Smooth muscle cell of the brain vasculature (primary cell): ENCODE results near the gene SCN8A.

Experiments used
- DNase-seq: peaks from one replicate; pipeline ENCODE4 v3.0.0-alpha.2; 2012; ENCODE audit warnings: low read depth, low spot score

Gene SCN8A

GRCh38 chr12:51714666-51715065 is 123.6 kb downstream of the SCN8A start:
- DNase-seq = no peak

- no peak for DNase-seq
Measured at GRCh38 chr12:51717326-51717925, 126.4 kb downstream of the SCN8A start.

GRCh38 chr12:51721282-51721940 is 130.4 kb downstream of the SCN8A start:
- no peak for DNase-seq

- DNase-seq = no peak
Measured at GRCh38 chr12:51722431-51722830, 131.4 kb downstream of the SCN8A start.

- no peak for DNase-seq
Measured at GRCh38 chr12:51726161-51726560, 135.1 kb downstream of the SCN8A start.

- DNase-seq = no peak
Measured at GRCh38 chr12:51726931-51727330, 135.9 kb downstream of the SCN8A start.

GRCh38 chr12:51729331-51729730 is 138.3 kb downstream of the SCN8A start:
- DNase-seq = no peak

- no peak for DNase-seq
Measured at GRCh38 chr12:51730745-51731144, 139.7 kb downstream of the SCN8A start.

- DNase-seq = no peak
Measured at GRCh38 chr12:51740536-51740935, 149.5 kb downstream of the SCN8A start.

GRCh38 chr12:51744235-51744634 is 153.2 kb downstream of the SCN8A start:
- no peak for DNase-seq

GRCh38 chr12:51744957-51745356 is 153.9 kb downstream of the SCN8A start:
- DNase-seq = no peak

GRCh38 chr12:51746416-51746815 is 155.4 kb downstream of the SCN8A start:
- DNase-seq = no peak

GRCh38 chr12:51748235-51748634 is 157.2 kb downstream of the SCN8A start:
- DNase-seq = no peak

GRCh38 chr12:51749206-51749985 is 158.4 kb downstream of the SCN8A start:
- no peak for DNase-seq

GRCh38 chr12:51749986-51750317 is 158.9 kb downstream of the SCN8A start:
- no peak for DNase-seq

- no peak for DNase-seq
Measured at GRCh38 chr12:51751661-51752060, 160.6 kb downstream of the SCN8A start.

GRCh38 chr12:51752234-51752889 is 161.3 kb downstream of the SCN8A start:
- DNase-seq = no peak

- no peak for DNase-seq
Measured at GRCh38 chr12:51753980-51754675, 163.1 kb downstream of the SCN8A start.

GRCh38 chr12:51755251-51755650 is 164.2 kb downstream of the SCN8A start:
- no peak for DNase-seq

GRCh38 chr12:51759175-51759574 is 168.1 kb downstream of the SCN8A start:
- no peak for DNase-seq

- no peak for DNase-seq
Measured at GRCh38 chr12:51759695-51760094, 168.7 kb downstream of the SCN8A start.

GRCh38 chr12:51760231-51760630 is 169.2 kb downstream of the SCN8A start:
- no peak for DNase-seq
